ENCODE data around the gene MAP1LC3B2.

The MAP1LC3B2 gene

DNA sequence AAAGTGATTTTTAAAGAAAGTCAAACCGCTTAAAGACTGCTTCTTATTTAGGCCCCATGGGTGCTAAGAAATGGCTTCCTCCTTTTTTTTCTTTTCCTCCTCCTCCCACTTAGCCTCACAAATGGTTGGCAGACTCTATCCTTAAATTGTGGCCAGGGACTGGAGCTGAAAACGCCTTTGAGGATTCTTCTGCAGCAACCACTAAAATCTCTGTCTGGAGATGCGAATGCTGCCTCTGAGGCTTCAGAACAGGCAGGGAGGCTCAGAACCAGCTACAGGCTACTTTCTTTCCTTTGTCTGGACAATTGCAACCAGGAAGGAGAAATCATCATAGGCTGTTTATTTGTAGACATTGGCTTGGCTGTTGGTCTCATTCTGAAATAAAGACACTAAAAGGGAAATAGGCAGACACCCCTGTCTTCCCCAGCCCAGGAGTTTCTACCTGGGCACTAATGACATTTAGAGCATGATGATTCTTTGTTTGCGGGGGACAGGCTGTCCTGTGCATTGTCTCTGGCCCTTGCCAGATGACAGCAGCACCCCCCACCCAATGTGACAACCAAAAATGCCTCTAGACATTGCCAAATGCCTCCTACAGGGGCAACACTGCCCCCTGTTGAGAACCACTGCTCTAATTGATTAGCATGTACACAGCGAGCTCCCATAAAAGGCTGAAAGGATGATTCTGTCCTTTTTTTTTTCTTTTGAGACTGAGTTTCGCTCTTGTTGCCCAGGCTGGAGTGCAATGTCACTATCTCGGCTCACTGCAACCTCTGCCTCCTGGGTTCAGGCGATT, 50.3 kb downstream of the MAP1LC3B2 start:
- TF ChIP-seq, protein P1, sequence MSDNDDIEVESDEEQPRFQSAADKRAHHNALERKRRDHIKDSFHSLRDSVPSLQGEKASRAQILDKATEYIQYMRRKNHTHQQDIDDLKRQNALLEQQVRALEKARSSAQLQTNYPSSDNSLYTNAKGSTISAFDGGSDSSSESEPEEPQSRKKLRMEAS (IDR thresholded peaks at IDR 0.05; ENCODE audit: low read depth, low read length): no peak
- no peak for TF ChIP-seq POLR2A (IDR thresholded peaks at IDR 0.05; ENCODE audit: extremely low read depth, insufficient read length)
- no peak for TF ChIP-seq MYC (IDR thresholded peaks at IDR 0.05; ENCODE audit: low read depth, low read length)
- TF ChIP-seq, protein P2, sequence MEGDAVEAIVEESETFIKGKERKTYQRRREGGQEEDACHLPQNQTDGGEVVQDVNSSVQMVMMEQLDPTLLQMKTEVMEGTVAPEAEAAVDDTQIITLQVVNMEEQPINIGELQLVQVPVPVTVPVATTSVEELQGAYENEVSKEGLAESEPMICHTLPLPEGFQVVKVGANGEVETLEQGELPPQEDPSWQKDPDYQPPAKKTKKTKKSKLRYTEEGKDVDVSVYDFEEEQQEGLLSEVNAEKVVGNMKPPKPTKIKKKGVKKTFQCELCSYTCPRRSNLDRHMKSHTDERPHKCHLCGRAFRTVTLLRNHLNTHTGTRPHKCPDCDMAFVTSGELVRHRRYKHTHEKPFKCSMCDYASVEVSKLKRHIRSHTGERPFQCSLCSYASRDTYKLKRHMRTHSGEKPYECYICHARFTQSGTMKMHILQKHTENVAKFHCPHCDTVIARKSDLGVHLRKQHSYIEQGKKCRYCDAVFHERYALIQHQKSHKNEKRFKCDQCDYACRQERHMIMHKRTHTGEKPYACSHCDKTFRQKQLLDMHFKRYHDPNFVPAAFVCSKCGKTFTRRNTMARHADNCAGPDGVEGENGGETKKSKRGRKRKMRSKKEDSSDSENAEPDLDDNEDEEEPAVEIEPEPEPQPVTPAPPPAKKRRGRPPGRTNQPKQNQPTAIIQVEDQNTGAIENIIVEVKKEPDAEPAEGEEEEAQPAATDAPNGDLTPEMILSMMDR (IDR thresholded peaks at IDR 0.05; ENCODE audit: low read depth, low read length): peak; percentile 84
- H3K4me3 ChIP-seq (ENCODE audit: low read depth, low read length): no peak overlapping the region
- peak; percentile 91 for DNase-seq (ENCODE audit: low read depth)

DNA sequence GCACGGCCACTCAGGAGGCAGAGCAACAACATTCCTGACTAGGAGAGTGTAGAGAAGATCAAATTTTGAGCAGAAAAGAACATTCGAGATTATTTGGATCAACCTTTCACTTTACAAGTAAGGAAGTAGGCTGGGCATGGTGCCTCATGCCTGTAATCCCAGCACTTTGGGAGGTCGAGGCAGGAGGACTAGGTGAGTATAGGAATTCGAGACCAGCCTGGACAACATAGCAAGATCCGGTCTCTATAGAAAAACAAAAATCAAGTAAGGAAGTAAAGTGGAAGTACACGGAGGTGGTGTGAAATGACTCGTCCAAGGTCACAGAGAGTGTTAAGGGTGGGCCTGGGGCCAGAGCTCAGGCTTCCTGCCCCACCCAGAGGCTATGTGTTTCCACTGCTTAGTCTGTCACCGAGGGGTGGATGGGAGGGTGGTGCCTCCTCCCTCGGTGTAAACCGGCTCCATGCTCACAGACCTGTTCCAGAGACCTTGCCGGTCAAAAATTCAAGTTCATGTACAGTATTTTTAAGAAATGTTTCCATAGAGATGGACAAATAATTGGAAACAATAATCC, 51.9 kb downstream of the MAP1LC3B2 start:
- peak; percentile 53 for DNase-seq (ENCODE audit: low read depth)
- TF ChIP-seq MYC (IDR thresholded peaks at IDR 0.05; ENCODE audit: low read depth, low read length): no peak
- TF ChIP-seq, protein P2 (IDR thresholded peaks at IDR 0.05; ENCODE audit: low read depth, low read length): no peak
- TF ChIP-seq POLR2A (IDR thresholded peaks at IDR 0.05; ENCODE audit: extremely low read depth, insufficient read length): no peak
- TF ChIP-seq, protein P1 (IDR thresholded peaks at IDR 0.05; ENCODE audit: low read depth, low read length): no peak
- no peak overlapping the region for H3K4me3 ChIP-seq (ENCODE audit: low read depth, low read length)

DNA sequence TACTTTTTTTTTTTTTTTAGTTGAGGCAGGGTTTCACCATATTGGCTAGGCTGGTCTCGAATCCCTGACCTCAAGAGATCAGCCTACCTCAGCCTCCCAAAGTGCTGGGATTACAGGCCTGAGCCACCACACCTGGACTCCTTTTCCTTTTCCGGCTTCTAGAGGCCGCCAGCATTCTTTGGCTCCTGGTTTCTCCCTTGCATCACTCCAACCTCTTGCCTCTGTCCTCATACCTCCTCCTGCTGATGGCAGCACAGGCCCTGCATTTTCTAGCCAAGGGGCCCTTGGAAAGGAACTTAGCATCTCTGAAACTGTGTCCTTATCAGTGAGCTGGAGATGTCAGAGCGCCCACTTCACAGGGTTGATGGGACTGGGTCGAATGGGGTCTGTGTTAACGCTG, 53.3 kb downstream of the MAP1LC3B2 start:
- no peak overlapping the region for H3K4me3 ChIP-seq (ENCODE audit: low read depth, low read length)
- TF ChIP-seq, protein P1 (IDR thresholded peaks at IDR 0.05; ENCODE audit: low read depth, low read length): no peak
- TF ChIP-seq POLR2A (IDR thresholded peaks at IDR 0.05; ENCODE audit: extremely low read depth, insufficient read length) (no peak), MYC (IDR thresholded peaks at IDR 0.05; ENCODE audit: low read depth, low read length) (no peak)
- TF ChIP-seq, protein P2 (IDR thresholded peaks at IDR 0.05; ENCODE audit: low read depth, low read length): no peak
- DNase-seq (ENCODE audit: low read depth): no peak

DNA sequence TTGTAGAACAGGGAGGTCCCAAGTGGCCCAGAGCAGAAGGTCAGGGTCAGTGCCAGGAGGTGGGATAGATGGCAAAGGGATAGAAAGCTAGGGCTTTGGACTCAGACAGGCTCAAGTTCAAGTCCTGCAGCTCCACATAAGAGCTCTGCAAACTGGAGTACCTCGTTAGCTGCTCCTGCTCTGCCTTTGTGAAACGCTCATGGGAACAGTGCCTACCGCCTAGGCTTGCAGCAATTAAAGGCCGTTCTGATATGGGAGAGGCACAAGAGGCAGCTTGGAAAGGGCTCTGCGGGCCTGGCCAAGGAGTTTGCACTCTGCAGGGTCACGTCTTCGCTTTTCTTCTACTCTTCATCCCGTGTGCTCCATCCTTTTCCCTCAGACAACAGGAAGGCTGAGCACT, 54.1 kb downstream of the MAP1LC3B2 start:
- TF ChIP-seq, protein P1 (IDR thresholded peaks at IDR 0.05; ENCODE audit: low read depth, low read length): no peak
- TF ChIP-seq, protein P2 (IDR thresholded peaks at IDR 0.05; ENCODE audit: low read depth, low read length): no peak
- TF ChIP-seq MYC (IDR thresholded peaks at IDR 0.05; ENCODE audit: low read depth, low read length) (no peak), POLR2A (IDR thresholded peaks at IDR 0.05; ENCODE audit: extremely low read depth, insufficient read length) (no peak)
- DNase-seq (ENCODE audit: low read depth): no peak
- no peak overlapping the region for H3K4me3 ChIP-seq (ENCODE audit: low read depth, low read length)

DNA sequence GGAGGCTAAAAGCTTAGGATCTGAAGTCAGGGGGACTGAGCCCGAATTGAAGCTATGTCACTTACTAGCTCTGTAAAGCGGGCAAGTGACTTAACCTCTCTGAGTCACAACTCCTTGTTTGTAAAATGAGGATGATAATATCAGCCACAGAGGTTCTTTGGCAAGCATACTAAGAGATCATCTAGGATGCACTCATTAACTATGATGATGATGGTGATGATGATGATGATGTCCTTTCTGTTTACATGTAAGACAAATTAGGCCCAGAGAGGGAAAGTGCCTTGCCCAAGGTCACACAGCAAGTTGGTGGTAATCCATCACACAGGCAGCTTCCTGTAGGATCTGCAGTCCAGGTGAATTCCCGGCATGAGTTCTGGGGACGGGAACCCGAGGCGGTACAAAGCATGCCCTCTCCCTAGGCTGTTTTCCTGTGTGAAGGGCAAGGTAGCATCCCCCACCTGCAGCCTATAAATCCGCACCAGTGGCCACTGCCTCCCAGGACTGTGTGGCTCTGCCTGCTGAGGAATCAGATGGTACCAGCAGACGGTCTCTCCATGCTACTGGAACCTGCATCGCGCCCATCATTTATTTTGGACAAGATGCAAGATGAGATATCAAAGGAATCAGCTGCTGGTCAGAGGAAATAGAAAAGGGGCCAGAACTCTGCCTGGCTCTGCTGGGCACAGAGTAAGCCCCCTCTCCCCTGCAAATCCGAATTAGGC, 55.2 kb downstream of the MAP1LC3B2 start:
- no peak overlapping the region for H3K4me3 ChIP-seq (ENCODE audit: low read depth, low read length)
- DNase-seq (ENCODE audit: low read depth): no peak
- TF ChIP-seq POLR2A (IDR thresholded peaks at IDR 0.05; ENCODE audit: extremely low read depth, insufficient read length): no peak
- TF ChIP-seq, protein P1 (IDR thresholded peaks at IDR 0.05; ENCODE audit: low read depth, low read length): no peak
- no peak for TF ChIP-seq MYC (IDR thresholded peaks at IDR 0.05; ENCODE audit: low read depth, low read length)
- TF ChIP-seq, protein P2 (IDR thresholded peaks at IDR 0.05; ENCODE audit: low read depth, low read length): no peak
